ENCODE measurements around the gene AICDA.
"Not testable (repeated sequence)": the region's sequence is repeated elsewhere in the genome, so short reads cannot be mapped to it uniquely, and the experiment has no call there.

AICDA gene

GRCh38 chr12:8612629-8613028, at the start of gene AICDA:
TSS of gene AICDA (minus strand) at chr12:8612859. CDS start at chr12:8612767, 92 bp downstream.
- DNase-seq, result no peak

GRCh38 chr12:8661751-8662150, 49.1 kb upstream of the AICDA start:
- DNase-seq, result peak; percentile 39

- no peak for DNase-seq
Measured at GRCh38 chr12:8661016-8661415, 48.4 kb upstream of the AICDA start.

GRCh38 chr12:8658346-8658745, 45.7 kb upstream of the AICDA start:
- DNase-seq, result peak; percentile 96

DNA sequence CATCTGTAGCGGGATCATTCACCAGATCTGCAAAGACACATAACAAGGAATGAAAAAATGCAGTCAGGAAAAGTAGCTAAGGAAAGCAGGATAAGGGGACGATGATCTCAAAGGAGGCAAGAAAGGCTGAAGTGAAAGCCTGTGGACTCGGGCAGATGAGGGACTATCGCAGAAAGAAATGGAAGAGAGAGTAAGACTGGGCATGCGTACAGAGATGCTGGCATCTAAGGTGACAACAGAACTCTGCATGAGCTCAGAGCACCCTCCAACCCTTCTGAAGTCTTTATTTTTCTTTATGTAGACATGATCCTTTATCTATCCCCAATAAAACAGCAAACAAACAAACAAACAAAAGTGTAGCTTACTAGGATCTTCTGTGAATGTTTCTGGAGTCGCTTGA, 42.8 kb upstream of the AICDA start:
- no peak for DNase-seq

DNA sequence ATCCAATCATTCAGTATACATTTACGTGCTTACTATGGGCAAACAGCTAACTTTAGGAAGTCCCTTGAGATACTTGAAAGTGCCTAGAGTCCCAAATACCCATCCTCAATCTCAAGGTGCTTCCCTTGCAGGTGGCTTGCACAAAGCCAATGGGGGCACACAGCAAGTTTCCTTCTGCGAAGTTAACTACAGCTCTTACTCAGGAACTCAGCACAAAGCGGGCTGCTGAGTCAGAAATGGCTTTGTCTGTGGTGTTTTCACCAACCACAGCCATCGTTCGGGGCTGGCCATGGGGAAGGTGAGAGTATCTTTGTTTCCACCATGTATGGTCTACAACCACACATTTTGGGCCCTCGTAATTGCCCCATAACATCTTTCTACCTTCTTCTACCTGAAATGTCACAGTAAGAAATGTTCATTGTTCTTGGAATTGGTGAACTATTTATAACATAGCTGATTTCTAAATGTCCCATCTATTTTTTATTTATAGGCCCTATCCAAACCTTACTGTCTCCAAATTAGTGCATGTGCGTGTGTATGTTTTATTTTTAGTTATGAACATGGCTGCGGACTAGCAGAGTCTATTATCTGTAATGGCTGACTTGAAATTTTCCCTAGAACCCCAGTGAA, 36.0 kb upstream of the AICDA start:
- no peak for DNase-seq

GRCh38 chr12:8647968-8648367, 35.3 kb upstream of the AICDA start:
- no peak for DNase-seq

DNA sequence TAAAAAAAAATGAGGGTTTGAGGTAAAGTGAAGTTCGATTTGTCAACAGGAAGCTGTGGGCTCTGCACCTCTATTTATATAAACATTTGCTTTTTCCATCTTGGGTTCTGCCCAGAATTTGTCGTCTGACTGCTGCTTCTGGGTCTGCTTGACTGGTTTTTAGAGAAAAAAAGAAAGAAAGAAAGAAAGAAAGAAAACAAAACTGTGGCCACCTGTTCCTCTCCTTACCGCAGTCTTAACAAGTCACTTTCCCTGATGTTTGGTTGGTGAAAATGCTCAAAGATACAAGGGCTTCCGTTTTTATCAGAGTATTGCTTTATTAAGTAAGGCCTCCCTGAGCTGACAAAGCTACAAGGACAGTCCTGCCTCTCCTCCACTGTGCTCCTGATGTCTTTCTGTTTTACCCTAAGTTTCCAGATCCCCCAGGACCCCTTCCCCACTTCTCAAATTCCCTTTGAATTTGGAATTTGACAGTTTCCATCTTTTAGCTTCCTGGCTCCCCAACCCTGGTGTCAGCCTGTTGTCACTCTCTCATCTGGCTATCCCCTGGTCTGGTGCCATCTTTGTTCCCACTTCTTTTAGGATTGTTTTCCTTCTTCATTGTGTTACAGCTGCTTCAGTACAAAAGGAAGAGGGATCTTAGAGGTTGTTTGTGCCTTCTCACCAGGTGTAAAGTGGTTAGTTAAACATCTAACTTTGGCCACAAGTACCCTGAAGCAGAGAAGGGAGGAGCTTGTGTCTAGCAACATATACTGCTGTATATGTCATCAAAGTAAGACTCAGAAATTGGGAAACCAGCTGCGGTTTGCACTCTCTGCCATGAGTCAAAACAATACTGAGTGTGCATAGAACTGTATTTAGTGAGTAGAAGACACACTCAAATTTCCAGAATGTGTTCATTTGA, 31.9 kb upstream of the AICDA start:
- no peak for DNase-seq

DNA sequence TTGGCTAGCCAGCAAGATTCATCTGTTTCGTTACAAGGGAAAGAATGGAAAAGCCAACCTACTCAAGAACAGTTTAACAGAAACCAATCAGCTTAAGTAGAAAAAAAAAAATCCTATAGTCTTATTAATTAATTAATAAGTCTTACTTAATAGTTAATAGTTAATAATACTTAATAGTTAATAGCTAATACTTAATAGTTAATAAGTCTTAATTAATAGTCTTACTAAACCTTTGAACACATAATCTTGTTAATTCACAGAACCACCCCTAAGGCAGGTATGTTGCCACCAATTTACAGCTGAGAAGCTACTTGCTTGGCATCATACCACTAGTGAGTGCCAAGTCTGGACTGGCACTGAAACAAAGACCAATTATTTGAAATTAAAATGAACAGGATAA, 30.1 kb upstream of the AICDA start:
- DNase-seq, result no peak

- no peak for DNase-seq
Measured at GRCh38 chr12:8639936-8640335, 27.3 kb upstream of the AICDA start.

GRCh38 chr12:8638951-8639350, 26.3 kb upstream of the AICDA start:
- no peak for DNase-seq

- no peak for DNase-seq
Measured at GRCh38 chr12:8637666-8638065, 25.0 kb upstream of the AICDA start.

GRCh38 chr12:8637244-8637643, 24.6 kb upstream of the AICDA start:
- no peak for DNase-seq

DNA sequence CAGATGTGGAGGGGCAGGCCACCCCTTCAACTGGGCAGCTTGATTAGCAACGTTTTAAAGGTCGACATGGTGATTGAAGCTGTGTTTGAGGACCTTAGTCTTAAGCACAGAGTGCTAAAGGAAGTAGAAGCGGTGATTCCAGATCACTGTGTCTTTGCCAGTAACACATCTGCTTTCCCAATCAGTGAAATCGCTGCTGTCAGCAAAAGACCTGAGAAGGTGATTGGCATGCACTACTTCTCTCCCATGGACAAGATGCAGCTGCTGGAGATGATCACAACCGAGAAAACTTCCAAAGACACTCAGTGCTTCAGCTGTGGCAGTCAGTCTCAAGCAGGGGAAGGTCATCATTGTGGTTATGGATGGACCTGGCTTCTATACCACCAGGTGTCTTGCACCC, 23.9 kb upstream of the AICDA start:
- DNase-seq, result no peak

- not testable (repeated sequence) for DNase-seq
Measured at GRCh38 chr12:8636007-8636346, 23.3 kb upstream of the AICDA start.

DNA sequence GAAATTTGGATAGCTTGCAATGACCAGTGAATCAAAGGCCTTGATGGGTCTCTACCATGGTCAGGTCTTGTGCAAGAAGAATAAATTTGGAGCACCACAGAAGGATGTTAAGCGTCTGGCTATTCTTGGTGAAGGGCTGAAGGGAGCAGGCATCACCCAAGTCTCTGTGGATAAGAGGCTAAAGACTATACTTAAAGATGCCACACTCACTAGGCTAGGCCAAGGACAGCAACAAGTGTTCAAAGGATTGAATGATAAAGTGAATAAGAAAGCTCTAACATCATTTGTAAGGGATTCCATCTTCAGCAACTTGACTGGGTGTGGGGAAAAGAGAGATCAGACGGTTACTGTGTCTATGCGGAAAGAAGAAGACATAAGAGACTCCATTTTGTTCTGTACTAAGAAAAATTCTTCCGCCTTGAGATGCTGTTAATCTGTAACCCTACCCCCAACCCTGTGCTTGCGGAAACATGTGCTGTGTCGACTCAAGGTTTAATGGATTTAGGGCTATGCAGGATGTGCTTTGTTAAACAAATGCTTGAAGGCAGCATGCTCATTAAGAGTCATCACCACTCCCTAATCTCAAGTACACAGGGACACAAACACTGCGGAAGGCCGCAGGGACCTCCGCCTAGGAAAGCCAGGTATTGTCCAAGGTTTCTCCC, 22.8 kb upstream of the AICDA start:
- DNase-seq, result not testable (repeated sequence)

DNA sequence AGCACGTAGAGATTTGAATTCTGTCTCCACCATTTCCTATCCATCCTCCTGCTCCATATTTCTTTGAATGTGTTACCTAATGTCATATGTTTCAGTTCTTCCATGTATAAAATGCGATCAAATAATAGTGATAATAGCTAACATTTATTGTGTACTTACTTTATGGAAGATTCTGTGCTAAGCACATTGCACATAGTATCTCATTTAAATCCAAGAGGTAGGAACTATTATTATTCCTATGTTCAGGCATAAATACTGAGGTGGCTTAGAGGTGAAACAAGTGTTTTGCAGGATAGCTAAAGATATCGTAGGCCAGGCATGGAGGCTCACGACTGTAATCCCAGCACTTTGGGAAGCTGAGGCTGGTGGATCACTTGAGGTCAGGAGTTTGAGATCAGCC, 17.5 kb upstream of the AICDA start:
- no peak for DNase-seq

GRCh38 chr12:8629486-8630033, 16.9 kb upstream of the AICDA start:
- DNase-seq, result peak; percentile 59

GRCh38 chr12:8628731-8629130, 16.1 kb upstream of the AICDA start:
- DNase-seq, result peak; percentile 22

- DNase-seq, result not testable (repeated sequence)
Measured at GRCh38 chr12:8624750-8625149, 12.1 kb upstream of the AICDA start.

DNA sequence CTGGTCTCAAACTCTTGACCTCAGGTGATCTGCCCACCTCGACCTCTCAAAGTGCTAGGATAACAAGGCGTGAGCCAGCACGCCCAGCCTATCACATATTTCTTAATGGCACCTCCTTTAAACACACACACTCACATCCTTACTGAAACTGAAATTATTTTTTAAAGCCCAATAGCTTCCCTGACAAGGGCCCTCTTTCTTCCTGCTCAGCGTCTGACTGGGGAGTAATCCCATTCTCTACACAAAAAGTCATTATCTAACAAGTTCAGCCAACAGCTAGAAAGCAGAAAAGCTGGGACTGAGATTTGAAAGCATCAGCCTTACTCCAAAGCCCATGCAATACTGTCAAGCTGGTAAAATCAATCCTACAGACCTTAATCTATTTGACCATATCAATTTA, 10.0 kb upstream of the AICDA start:
- DNase-seq, result no peak

- no peak for DNase-seq
Measured at GRCh38 chr12:8615206-8615605, 2.5 kb upstream of the AICDA start.

- not testable (repeated sequence) for DNase-seq
Measured at GRCh38 chr12:8613881-8614280, 1.2 kb upstream of the AICDA start.

Data from fibroblast of skin of right biceps (primary cell).